ENCODE results near the gene PPP2R2B.
"Not testable (repeated sequence)": the region's sequence is repeated elsewhere in the genome, so short reads cannot be mapped to it uniquely, and the experiment has no call there.

PPP2R2B gene

DNA sequence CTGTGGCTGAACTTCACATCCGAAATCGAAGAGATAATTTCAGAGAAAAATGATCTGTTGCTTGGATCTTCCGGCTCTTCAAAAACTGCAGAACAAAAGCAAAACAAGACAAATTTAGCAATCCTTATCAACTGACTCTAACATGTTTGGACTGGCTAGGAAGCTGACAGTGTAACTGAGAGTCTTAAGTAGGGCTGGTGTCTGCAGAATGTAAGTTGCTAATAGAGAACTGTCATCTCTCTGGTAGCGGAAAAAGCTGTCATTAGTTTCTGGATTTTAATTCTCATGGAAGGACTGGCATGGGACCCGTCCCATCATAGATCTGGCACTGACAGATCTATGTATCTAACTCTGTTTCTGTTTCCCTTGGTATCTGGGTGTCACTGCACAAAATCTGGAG lies 278.2 kb downstream of the PPP2R2B start:
- DNase-seq (ENCODE audit: low read depth) = no peak

DNA sequence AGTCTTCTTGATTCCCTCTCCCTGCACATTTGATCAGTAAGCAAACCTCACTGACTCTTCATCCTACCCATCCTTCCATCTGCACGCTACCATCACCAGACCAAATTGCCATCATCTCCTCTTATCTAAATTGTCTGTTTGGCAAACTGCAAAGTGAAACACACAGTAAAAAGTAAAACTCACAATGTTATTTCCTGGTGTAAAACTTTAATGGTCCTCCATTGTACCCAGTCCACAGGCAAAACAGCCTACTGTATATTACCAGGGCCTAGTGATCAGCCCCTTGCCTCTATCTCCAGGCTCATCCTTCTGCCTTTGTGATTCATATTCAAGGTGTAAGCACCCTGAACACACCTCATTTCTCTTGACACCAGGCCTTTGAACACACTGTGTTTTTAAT lies 279.3 kb downstream of the PPP2R2B start:
- no peak for DNase-seq (ENCODE audit: low read depth)

DNA sequence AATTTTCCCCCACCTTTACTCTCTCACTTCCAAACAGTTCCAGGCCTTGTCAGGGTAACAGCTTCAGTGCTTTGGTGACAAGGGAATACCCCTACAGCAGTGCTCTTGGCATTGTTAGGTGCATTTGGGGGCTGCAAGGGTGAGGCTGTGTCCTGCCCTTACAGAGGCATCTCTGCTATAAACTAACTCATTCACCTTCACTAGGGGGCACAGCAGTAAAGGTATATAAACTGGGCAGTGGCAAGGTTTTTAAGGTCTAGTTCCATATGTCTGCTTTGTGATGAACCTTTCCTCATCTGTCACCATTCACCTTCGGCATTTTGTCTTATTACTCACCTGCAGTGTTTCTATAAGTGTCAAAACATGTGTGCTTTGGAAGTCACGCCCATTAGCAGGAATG lies 283.5 kb downstream of the PPP2R2B start:
- no peak for DNase-seq (ENCODE audit: low read depth)

DNA sequence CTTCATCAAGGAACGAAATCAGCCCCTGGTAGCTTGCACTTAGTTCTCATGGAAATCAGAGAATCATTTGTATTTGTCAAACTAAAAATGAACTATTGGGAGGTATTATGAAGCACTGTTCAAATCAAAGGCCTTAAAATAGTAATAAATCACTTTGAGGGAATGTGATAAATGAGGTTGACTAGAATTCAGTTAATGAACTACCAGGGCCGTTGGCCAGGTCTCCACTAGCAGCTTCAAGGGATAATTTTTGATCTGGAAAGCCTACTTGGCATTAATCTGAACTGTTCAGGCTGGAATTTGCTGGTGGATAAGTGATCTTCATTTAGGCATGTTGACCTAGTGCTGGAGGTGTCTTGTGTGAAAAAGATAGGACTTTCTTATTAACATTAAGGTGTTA lies 286.2 kb downstream of the PPP2R2B start:
- DNase-seq (ENCODE audit: low read depth) = no peak

DNA sequence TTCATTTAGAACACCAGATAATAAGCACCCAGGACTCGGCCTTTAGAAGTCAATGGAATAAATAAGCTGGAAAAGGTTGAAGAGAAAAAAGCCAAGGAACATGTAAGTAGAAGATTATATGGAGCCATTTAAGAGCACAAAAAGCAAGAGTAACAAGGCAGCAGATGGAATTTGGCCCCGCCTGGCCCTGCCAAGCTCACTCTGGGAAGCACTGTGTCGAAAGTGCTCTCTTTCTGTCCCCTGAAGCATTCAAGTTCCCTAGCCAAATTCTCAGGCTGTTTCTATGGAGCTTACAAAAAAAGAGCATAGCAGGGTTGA lies 289.6 kb downstream of the PPP2R2B start:
- no peak for DNase-seq (ENCODE audit: low read depth)

DNA sequence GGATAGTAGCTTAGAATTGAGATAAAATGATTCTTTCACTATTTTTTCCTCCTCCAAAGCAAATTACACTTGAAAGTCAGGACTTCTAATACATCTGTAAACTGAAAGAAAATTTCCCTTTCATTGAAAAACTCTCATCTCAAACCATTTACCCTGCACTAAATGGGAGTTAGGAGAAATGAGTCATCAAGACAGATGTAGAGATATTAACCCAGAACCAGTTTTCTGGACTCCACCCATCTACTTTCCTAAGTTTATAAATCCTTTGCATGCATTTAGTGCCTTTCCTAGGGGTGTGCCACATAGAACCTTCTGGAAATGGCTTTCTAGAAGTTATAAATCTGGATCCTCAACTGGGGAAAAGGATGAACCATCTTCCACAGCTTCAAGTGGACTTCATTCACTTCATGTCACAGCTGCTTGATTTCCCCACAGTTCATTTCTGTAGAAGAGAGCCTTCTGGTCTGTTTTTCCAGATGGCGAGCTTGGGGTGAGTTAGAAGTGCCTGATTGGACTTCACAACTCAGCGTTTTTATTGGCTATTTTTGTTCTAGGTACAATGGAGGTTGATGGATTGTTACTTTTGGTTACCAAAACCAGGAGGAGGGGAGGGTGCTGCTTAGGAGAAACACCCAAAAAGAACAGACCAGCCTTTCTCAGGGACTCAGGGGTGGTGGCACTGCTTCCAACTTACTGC lies 290.1 kb downstream of the PPP2R2B start:
- no peak for DNase-seq (ENCODE audit: low read depth)

DNA sequence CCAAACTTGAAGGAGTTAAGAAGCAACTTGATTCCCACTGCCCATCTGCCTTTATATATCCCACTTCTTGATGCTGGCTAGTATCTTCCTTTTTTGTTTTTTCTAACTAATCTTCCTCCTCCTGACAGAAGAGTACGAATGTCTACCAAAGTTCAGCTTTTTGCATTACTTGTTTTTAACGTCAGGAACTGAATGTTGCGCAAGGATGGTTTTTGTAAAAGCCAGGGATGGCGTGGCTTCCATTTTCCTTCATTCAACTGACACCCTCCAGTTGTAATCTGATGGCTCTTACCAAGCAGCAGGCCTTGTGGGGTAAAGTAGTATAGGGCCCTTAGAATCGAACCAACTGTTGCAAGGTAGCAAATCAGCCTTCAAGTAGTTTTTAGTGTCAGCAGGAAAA lies 291.8 kb downstream of the PPP2R2B start:
- DNase-seq (ENCODE audit: low read depth) = no peak

DNA sequence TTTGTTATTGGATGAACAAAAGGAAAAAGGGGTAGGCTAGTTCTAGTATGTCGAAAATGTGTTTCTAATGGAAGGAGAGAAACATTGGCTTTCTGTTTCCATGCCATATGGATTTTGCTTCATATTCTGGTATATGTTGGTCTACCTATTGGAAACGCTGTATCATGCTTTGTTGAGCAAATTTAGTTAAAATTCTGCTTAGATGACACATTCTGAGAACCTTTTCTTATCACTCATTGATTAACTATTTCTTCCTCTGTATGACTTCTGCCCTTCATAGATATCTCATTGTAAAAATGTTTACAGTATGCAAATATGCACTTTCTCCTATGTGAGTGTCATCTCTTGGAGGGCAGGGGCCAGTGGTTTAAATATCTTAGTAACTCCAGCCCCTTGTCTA lies 293.8 kb downstream of the PPP2R2B start:
- DNase-seq (ENCODE audit: low read depth) = no peak

DNA sequence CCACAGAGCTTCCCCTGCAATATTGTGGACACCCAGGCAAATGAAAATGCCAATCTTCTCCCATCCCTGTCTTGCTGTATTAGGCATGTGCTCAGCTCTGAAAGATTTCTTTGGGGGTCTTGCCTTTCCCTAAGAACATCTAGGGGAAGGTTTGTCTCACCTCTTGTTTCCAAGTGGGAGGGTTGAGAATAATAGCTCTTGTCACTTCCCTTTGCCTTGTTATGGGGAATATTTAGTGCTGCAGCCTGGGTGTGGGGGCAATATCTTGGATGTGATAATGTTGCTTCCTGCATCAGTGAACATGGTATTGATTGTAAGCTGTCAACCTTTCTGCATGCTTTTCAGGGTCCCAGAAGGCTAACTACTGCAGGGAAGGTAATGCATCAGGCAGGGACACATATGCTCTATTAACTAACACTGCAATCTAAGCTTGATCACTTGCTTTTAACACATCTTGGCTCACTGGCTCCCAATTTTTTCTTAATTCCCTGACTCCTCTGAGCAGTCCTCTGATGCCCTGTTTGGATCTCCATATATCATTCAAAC lies 296.4 kb downstream of the PPP2R2B start:
- DNase-seq (ENCODE audit: low read depth) = no peak

DNA sequence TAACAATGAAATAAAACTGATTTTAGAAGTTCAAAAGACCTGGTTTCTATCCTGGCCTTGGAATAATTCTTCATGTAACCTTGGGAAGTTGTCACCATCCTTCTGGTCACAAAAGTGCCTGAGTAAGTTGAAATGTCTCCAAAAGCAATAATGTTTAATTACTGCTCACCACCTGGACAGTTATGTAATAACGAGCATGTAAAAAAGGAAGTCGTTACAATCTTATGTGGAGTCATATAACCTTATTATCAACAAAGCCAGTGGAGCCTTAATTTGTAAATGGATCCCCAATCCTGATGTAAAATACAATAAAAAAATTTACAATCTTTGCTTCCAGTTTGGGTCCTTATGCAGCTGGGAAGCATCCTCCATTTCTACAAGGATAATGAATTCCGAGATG lies 298.3 kb downstream of the PPP2R2B start:
- DNase-seq (ENCODE audit: low read depth) = no peak

DNA sequence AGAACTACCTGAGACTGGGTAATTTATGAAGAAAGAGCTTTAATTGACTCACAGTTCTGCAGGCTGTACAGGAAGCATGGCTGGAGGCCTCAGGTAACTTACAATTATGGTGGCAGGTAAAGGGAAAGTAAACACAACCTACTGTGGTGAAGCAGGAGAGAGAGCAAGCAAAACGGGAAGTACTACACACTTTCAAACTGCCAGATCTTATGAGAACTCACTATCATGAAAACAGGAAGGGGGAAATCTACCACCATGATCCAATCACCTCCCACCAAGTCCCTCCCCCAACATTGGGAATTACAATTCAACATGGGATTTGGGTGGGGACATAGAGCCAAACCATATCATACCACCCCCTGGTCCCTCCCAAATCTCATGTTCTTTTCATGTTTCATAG lies 303.8 kb downstream of the PPP2R2B start:
- no peak for DNase-seq (ENCODE audit: low read depth)

DNA sequence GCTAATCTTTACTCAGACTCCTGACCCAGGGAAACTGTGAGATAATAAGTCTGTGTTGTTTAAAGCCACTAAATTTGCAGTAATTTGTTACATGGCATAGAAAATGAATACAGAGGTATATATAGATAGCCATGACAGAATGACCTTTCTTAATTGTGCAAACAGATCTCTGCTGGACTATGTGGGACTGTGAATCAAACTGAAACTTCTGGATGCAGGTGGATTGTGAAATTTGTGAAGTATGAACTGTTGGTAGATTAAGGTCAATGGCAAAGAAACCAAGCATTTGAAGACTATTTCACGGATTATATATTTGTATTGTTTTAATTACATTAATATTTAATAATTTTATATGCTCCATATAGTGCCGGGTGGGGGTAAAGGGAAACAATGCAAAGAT lies 310.4 kb downstream of the PPP2R2B start:
- no peak for DNase-seq (ENCODE audit: low read depth)

DNA sequence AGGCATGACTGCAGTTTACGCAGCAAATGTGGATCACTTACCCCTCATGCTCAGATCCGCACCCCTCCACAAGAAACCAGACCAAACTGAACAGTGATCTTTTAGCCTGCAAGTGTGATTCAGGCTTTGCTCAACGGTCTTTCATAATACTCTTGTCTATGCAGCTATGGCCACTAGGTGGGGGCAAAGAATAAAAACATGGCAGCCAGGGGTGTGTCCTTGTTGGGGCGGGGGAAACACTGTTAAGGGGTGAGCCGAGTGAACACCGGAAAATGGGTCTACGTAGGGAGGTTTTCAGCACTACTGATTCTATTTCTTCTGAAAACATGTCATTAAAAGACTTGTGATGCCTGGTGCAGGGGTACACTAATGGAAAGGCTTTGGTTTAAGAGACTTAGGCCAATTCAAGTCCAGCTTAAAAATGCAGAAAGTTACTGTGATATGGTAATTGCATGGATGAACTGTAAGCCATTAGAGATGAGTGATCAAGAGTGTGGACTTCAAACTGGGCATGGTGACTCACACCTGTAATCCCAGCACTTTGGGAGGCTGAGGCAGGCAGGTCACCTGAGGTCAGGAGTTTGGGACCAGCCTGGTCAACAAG lies 312.7 kb downstream of the PPP2R2B start:
- peak; percentile 3 for DNase-seq (ENCODE audit: low read depth)

DNA sequence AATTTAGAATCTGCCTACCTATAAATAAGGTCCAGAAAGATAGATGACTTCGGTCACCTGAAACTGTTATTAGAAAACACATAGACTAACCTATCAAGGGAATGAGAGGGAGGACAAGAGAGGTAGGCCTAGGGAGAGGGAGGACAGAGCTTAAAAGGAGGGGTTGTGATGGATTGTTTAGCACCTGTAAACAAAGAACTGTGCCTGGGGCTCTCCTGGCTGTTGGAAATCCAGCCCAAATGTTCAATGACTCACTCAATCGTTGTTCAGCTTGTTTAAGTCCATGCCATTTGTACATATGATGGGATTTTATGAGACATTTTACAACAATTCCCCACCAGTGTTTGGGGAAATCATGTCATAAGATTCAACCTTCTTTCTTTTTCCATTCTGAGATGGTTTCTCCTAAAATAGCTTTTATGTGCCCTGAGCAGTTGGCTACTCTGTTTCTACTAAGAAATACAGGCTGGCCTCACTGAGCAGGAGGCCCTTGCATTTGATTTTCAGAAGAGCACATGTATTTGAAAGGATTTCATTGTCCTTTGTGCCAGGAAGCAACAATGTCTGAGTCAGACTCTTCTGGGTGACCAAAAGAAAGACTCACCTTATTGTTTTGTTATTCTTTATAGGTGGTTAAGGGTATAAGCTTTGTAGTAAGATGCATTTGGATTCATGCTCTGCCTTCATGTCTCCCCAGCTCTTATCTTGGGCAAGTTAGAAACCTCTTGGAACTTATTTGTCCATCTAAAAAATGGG lies 314.4 kb downstream of the PPP2R2B start:
- DNase-seq (ENCODE audit: low read depth) = no peak

DNA sequence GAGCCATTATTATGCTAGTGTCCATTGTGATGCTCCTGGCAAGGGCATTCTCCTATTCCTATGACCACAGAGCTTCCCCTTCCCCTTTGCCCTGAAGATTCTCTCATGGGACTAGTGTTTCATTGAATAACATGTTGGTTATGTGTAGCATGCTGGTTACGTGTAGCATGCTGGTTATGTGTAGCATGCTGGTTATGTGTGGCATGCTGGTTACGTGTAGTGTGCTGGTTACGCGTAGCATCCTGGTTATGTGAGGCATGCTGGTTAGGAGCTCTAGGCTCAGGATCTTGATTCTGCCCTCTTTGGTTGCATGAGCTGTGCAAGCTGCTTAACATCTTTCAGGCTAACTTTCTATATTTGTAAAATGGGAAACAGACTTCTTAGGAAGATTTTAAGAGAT lies 316.1 kb downstream of the PPP2R2B start:
- DNase-seq (ENCODE audit: low read depth) = no peak

DNA sequence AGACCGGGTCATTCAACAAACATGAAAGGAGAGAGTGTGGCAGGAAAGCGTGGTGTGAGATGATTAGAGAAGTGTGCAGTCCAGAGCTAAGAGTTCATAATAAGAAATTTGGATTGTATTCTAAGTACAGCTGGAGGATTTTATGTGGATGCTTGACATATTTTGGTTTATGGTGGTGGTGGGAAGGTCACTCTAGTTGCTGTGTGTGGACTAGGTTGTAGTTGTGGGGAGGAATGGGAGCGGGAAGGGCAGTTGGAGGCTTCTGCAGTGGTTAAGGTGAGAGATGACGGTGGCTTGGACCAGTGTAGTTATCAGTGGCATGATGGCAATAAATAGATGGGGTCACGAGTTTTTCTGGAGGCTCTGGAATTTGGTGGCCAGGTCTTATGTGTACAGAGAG lies 316.8 kb downstream of the PPP2R2B start:
- DNase-seq (ENCODE audit: low read depth) = no peak

DNA sequence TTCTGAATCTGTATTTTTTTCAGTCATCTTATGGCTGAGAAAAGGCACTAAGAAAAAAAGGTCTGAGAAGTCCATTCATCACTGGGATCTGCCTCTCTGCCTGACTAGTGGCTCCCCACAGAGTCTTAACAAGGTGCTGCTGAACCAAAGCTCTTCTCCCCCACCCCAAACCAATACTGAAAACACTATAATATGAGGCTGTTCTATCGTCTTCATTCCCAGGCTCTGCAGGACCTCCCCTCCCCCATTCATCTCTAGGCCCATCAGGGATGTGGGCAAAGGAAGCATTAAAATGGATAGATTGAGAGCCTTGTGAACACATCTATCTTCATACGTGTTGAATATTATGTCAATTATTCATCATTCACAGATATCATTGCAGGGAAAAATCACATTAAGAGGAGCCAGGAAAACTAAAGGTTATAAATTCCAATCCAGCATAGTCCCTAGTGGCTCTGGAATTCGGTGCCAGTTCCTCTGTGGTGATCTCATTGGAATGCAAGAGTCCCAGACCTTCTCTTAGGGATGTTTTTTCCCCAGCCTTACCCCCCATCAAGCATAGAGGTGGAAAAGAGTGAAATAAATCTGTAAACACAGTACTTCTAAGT lies 318.2 kb downstream of the PPP2R2B start:
- no peak for DNase-seq (ENCODE audit: low read depth)

DNA sequence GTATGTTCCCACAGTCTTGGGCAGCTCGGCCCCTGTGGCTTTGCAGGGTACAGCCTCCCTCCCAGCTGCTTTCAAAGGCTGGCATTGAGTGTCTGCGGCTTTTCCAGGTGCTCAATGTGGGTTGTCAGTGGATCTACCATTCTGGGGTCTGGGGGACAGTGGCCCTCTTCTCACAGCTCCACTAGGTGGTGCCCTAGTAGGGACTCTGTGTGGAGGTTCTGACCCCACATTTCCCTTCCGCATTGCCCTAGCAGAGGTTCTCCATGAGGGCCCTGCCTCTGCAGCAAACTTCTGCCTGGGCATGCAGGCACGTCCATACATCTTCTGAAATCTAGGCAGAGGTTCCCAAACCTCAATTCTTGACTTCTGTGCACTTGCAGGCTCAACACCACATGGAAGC lies 321.7 kb downstream of the PPP2R2B start:
- not testable (repeated sequence) for DNase-seq (ENCODE audit: low read depth)

DNA sequence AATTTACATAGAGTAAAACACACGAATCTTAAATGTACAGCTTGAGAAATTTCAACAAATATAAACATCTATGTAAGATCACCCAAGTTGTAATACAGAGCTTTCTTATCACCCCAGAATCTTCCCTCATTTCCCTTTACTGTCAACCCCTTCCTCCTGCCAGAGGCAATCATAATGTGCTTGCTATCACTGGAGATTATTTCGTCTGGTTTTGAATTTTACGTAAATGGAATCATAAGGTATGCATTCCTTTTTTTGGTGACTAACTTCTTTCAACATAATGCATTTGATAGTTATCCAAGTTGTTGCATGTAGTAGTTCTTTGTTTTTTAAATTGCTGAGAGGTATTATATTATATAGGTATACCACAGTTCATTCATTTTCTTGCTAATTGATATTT lies 325.1 kb downstream of the PPP2R2B start:
- no peak for DNase-seq (ENCODE audit: low read depth)

DNA sequence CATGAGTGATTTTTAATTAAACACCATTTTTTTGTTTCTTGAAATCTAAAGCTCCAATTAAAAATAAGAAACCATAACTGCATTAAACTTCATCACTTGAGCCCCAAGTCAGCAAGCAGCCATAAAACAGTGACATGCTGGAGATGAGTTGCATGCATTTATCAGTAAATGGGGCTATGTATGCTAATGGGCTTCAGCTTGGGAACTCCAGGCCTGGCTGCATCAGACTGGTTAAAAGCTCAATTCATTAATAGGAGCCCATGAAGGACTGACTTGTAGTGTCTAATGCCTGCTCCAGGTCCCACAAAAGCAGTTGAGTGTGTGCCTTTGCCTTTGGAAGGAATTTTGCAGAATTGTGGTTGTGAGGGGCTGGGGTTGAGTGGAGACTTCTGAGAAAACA lies 328.9 kb downstream of the PPP2R2B start:
- no peak for DNase-seq (ENCODE audit: low read depth)

DNA sequence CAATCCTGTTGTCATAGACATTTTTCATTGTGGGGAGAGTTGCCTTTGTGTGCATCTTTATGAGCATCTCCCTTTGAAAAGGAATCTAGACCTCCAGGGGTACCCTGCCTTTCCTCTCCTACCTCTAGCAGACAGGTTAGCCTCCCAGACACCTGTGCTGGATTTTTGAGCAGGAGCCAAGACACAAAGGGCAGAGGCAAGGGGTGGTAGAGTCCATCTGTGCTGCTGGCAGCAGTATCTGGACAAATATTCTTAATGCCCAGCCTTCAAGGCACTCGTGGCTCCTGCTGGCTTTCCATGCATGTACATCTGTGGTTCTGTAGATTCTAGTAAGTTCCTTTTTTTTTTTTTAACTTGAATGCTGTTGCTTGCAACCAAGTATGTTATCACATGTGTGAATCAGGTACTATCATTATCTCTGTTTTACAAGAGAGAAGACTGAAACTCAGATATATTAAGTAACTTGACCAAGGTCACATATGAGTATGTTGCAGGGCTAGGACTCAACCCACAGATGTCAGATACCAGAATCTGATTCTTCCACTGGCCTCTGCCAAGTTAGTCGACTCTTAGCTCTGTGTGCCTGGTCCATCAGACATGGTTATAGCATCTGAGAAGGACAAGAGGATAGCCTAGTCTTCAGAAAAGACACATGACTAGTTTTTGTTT lies 329.6 kb downstream of the PPP2R2B start:
- no peak for DNase-seq (ENCODE audit: low read depth)

DNA sequence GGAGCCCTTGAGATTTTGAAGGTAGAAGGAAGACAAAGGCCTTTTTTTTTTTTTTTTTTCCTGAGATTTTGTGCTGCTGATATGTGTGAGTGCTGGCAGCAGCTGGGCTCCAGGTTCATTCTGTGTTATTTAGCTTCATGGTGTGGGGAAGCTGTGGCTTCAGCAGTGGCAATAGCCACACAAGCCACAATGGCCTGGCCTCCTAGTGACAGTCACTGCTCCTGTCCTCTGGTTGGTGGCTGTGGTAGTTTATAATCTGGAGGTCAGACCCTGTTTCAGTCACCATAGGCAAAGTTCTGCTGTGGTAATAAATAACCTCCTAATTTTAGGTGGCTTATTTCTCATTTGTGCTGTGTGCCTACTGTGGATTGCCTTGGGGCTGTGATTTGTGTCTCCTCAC lies 334.3 kb downstream of the PPP2R2B start:
- DNase-seq (ENCODE audit: low read depth) = no peak

All from activated T-cell treated with anti-CD3 and anti-CD28 coated beads for 1 hour (primary cell).